ENCODE data around the gene MCUR1. TPM values are rescaled to one million over a fixed set of nuclear protein-coding genes. Genes with fewer than 3 reads are reported as not detected.

MCUR1 gene
- total and polyA plus RNA-seq, 2 of the 13 experiments (the other 11 are each of a cell fraction or from before 2014, with no cell fraction given), result 8.0 to 29.6 TPM

DNA sequence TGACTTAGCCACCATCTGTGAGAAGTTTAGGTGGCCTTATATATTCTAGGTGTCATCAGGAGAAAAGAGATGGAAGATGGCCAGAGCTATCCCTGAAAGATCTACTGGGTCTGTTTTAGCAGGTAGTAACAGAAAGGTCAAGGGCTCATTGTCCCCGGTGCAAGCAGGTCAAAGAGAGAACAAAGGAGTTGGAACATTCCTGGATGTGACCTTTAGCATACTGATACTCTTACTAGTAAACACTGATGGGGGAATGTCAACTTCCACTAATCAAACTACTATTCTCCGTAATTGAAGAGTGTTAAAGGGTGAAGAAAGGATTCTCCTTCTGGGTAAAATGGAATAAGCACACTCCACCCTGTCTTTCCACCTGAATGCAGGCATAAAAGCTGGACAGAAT lies 4.0 kb upstream of the MCUR1 start (continued):
- TF ChIP-seq E2F1 (CRISPR knock-in tag; IDR thresholded peaks at IDR 0.05) (no peak), UBTF (CRISPR knock-in tag; IDR thresholded peaks at IDR 0.05) (no peak), ZNF3 (CRISPR knock-in tag; IDR thresholded peaks at IDR 0.05) (no peak), FOXC1 (CRISPR knock-in tag; IDR thresholded peaks at IDR 0.05; ENCODE audit: borderline replicate concordance) (no peak), ZFP36 (IDR thresholded peaks at IDR 0.05; ENCODE audit: borderline replicate concordance, low read depth, low read length, partially characterized antibody) (no peak), ATF7-NPFF (CRISPR knock-in tag; IDR thresholded peaks at IDR 0.05; ENCODE audit: low read depth) (no peak), NCOR1 (IDR thresholded peaks at IDR 0.05; ENCODE audit: borderline replicate concordance, low read length) (peak; percentile 52; the same call in 1 of the 2 replicates), MBNL3 (CRISPR knock-in tag; conservative IDR thresholded peaks at IDR 0.05) (no peak), ZNF547 (CRISPR knock-in tag; IDR thresholded peaks at IDR 0.05) (no peak), THAP11 (CRISPR knock-in tag; IDR thresholded peaks at IDR 0.05) (no peak), HNF4G (IDR thresholded peaks at IDR 0.05; ENCODE audit: borderline replicate concordance, low read depth, low read length) (peak; percentile 62), HNF4G (CRISPR knock-in tag; IDR thresholded peaks at IDR 0.05; ENCODE audit: borderline replicate concordance, low read depth) (no peak), CBFB (CRISPR knock-in tag; IDR thresholded peaks at IDR 0.05) (no peak), ELK4 (CRISPR knock-in tag; IDR thresholded peaks at IDR 0.05; ENCODE audit: borderline replicate concordance) (no peak), GATAD1 (CRISPR knock-in tag; IDR thresholded peaks at IDR 0.05) (no peak), RNF2 (conservative IDR thresholded peaks at IDR 0.05; ENCODE audit: low read depth) (no peak), ZSCAN25 (CRISPR knock-in tag; IDR thresholded peaks at IDR 0.05) (no peak), REXO4 (CRISPR knock-in tag; IDR thresholded peaks at IDR 0.05; ENCODE audit: borderline replicate concordance) (no peak), ZNF891 (CRISPR knock-in tag; IDR thresholded peaks at IDR 0.05) (no peak)
- TF ChIP-seq, protein P1, sequence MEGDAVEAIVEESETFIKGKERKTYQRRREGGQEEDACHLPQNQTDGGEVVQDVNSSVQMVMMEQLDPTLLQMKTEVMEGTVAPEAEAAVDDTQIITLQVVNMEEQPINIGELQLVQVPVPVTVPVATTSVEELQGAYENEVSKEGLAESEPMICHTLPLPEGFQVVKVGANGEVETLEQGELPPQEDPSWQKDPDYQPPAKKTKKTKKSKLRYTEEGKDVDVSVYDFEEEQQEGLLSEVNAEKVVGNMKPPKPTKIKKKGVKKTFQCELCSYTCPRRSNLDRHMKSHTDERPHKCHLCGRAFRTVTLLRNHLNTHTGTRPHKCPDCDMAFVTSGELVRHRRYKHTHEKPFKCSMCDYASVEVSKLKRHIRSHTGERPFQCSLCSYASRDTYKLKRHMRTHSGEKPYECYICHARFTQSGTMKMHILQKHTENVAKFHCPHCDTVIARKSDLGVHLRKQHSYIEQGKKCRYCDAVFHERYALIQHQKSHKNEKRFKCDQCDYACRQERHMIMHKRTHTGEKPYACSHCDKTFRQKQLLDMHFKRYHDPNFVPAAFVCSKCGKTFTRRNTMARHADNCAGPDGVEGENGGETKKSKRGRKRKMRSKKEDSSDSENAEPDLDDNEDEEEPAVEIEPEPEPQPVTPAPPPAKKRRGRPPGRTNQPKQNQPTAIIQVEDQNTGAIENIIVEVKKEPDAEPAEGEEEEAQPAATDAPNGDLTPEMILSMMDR (CRISPR knock-in tag; IDR thresholded peaks at IDR 0.05), result no peak
- TF ChIP-seq, protein P2, sequence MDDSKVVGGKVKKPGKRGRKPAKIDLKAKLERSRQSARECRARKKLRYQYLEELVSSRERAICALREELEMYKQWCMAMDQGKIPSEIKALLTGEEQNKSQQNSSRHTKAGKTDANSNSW (CRISPR knock-in tag; IDR thresholded peaks at IDR 0.05; ENCODE audit: borderline replicate concordance), result no peak
- TF ChIP-seq, protein P3, sequence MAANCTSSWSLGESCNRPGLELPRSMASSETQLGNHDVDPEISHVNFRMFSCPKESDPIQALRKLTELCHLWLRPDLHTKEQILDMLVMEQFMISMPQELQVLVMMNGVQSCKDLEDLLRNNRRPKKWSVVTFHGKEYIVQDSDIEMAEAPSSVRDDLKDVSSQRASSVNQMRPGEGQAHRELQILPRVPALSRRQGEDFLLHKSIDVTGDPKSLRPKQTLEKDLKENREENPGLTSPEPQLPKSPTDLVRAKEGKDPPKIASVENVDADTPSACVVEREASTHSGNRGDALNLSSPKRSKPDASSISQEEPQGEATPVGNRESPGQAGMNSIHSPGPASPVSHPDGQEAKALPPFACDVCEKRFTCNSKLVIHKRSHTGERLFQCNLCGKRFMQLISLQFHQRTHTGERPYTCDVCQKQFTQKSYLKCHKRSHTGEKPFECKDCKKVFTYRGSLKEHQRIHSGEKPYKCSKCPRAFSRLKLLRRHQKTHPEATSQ (CRISPR knock-in tag; IDR thresholded peaks at IDR 0.05; ENCODE audit: borderline replicate concordance), result no peak

All from HepG2 (cell line).